ENCODE data around the gene C19orf81. TPM values are rescaled to one million over a fixed set of nuclear protein-coding genes. Genes with fewer than 3 reads are reported as not detected.

The C19orf81 gene
- total RNA-seq, 1 donor from 2014 or later, result not detected

DNA sequence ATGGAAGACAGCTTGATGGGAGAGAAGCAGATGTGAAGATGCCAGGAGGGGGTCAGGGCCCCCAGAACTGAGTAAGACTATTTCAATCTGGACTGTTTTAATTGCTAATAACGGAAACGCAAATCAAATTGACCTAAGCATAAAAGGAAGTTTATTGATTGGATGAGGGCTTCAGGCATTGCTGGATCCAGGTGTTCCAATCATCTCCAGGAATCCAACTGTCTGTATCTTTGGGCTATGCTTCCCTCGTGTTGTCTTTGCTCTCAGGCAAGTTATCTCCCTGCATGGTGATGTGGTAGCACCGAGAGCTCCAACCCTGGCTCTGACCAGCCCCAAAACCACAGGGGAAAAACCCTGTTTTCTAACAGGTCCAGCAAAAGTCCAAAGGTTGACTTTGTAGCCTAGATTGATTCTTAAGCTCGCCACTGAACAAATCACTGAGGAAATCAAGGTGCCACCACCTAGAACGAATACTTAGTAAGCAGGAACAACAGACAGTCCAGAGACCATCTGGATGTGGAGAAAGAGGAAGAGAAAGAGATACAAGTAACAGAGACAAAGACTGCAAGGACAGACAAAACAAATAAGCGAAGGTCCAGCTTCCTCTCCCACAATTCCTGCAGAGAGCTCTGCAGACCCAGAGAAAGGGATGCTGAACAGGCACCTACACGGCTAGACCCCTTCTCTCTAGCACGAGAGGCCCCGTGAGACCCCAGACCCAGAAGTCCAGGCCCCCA is 1.2 kb upstream of the C19orf81 start:
- TF ChIP-seq POLR2A (IDR thresholded peaks at IDR 0.05), result no peak
- TF ChIP-seq, protein P1, sequence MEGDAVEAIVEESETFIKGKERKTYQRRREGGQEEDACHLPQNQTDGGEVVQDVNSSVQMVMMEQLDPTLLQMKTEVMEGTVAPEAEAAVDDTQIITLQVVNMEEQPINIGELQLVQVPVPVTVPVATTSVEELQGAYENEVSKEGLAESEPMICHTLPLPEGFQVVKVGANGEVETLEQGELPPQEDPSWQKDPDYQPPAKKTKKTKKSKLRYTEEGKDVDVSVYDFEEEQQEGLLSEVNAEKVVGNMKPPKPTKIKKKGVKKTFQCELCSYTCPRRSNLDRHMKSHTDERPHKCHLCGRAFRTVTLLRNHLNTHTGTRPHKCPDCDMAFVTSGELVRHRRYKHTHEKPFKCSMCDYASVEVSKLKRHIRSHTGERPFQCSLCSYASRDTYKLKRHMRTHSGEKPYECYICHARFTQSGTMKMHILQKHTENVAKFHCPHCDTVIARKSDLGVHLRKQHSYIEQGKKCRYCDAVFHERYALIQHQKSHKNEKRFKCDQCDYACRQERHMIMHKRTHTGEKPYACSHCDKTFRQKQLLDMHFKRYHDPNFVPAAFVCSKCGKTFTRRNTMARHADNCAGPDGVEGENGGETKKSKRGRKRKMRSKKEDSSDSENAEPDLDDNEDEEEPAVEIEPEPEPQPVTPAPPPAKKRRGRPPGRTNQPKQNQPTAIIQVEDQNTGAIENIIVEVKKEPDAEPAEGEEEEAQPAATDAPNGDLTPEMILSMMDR (IDR thresholded peaks at IDR 0.05), result no peak
- TF ChIP-seq POLR2AphosphoS5 (IDR thresholded peaks at IDR 0.05; ENCODE audit: insufficient read depth in 1 of 2, low read depth in 1 of 2), result no peak
- intact Hi-C loops (cut with DNase I), result no loop called here
- peaks cover 3% of the 10 kb centered on the region for H3K27me3 ChIP-seq
- no peaks in the 10 kb centered on the region for H3K36me3 ChIP-seq
- no peaks in the 10 kb centered on the region for H3K4me1 ChIP-seq
- H3K4me3 ChIP-seq, result no peak overlapping the region
- no peak for DNase-seq (ENCODE audit: extremely low spot score in 2 of 2)
- no peak overlapping the region for H3K27ac ChIP-seq
- no peaks in the 10 kb centered on the region for H3K9me3 ChIP-seq

DNA sequence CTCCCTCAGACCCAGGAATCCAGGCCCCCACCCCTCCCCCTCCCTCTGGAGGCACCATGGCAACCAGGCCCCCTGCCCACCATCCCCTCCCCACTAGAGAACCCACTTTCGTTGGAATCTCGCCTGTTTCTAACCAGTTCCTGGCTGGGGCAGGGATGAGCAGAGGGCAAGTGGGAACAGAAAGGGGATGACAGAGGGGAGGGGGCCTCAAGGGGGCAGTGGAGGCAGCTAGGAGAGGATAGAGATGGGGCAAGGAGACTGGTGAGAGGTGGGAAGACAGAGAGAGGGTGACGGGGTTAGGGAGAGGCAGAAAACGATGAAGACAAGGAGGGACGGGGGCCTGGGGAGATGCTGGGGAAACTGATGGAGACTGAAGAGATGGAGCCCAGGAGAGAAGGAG is 586 bp upstream of the C19orf81 start:
- Histone ChIP-seq H3K4me3 (no peak overlapping the region), H3K27me3 (peaks cover 3% of the 10 kb centered on the region), H3K4me1 (no peaks in the 10 kb centered on the region), H3K27ac (no peak overlapping the region), H3K36me3 (no peaks in the 10 kb centered on the region), H3K9me3 (no peaks in the 10 kb centered on the region)
- no peak for DNase-seq (ENCODE audit: extremely low spot score in 2 of 2)
- TF ChIP-seq, protein P1 (IDR thresholded peaks at IDR 0.05), result no peak
- TF ChIP-seq POLR2A (IDR thresholded peaks at IDR 0.05), result no peak
- no peak for TF ChIP-seq POLR2AphosphoS5 (IDR thresholded peaks at IDR 0.05; ENCODE audit: insufficient read depth in 1 of 2, low read depth in 1 of 2)
- intact Hi-C loops (cut with DNase I), result no loop called here

DNA sequence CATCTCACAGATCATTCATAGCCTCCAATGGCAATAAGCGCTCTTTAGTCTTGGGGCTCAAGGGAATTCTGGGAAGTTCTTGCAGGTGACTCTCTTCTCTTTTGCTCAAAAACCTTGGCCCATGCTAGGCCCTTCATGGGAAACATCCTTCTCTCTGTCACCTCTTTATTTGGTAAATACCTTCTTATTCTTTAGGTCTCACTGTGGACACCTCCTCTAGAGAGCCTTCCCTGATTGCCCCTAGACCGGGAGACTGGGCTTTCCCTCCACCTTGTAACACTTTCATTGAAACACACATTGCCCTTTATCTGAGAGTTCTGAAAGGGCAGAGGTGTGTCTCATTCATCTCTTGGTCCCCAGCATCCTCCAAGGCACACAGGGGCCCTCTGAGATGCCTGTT is 1.9 kb downstream of the C19orf81 start:
- Histone ChIP-seq H3K27me3 (peaks cover 3% of the 10 kb centered on the region), H3K27ac (no peak overlapping the region), H3K9me3 (no peaks in the 10 kb centered on the region), H3K4me3 (no peak overlapping the region), H3K4me1 (no peaks in the 10 kb centered on the region), H3K36me3 (no peaks in the 10 kb centered on the region)
- intact Hi-C loops (cut with DNase I), result no loop called here
- TF ChIP-seq POLR2AphosphoS5 (IDR thresholded peaks at IDR 0.05; ENCODE audit: insufficient read depth in 1 of 2, low read depth in 1 of 2) (no peak), POLR2A (IDR thresholded peaks at IDR 0.05) (no peak)
- TF ChIP-seq, protein P1 (IDR thresholded peaks at IDR 0.05), result no peak
- no peak for DNase-seq (ENCODE audit: extremely low spot score in 2 of 2)

DNA sequence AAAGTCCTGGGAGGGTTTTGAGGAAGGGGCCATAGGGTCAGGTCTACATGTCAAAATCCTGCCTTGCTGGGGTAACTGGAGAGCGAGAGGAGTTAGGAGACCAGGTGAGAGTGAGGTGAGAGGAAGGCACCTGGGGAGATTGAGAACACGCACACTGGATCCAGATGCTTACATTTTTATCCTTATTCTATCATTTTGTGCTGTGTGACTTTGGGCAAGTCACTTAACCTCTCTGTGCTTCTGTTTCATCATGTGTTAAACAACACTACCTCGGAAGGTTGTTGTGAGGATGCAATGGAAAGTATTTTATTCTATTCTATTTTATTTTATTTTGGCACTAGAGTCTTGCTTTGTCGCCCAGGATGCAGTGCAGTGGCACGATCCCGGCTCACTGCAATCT is 3.5 kb downstream of the C19orf81 start:
- intact Hi-C loops (cut with DNase I), result no loop called here
- no peak for DNase-seq (ENCODE audit: extremely low spot score in 2 of 2)
- TF ChIP-seq POLR2AphosphoS5 (IDR thresholded peaks at IDR 0.05; ENCODE audit: insufficient read depth in 1 of 2, low read depth in 1 of 2) (no peak), POLR2A (IDR thresholded peaks at IDR 0.05) (no peak)
- TF ChIP-seq, protein P1 (IDR thresholded peaks at IDR 0.05), result no peak
- no peak overlapping the region for H3K4me3 ChIP-seq
- H3K4me1 ChIP-seq, result peaks cover 1% of the 10 kb centered on the region
- H3K36me3 ChIP-seq, result no peaks in the 10 kb centered on the region
- no peak overlapping the region for H3K27ac ChIP-seq
- no peaks in the 10 kb centered on the region for H3K27me3 ChIP-seq
- no peaks in the 10 kb centered on the region for H3K9me3 ChIP-seq

DNA sequence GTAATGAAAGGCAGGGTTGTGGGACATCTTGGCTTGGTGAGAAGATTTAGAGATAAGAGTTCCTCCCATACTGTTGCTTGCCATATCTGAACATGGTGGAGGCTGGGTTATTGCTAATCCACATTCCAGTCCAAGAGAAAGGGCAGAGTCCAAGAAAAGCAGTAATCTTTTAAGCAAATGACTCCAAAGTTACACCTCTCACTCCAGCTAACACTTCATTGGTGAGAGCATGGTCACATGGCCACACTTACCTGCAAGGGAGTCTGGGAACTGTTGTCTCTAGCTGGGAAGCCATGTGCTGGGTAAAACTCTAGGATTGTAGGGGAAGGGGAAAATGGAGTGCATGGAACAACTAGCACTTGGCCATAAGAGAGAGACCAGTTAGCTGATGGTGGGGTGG is 5.6 kb downstream of the C19orf81 start:
- TF ChIP-seq POLR2AphosphoS5 (IDR thresholded peaks at IDR 0.05; ENCODE audit: insufficient read depth in 1 of 2, low read depth in 1 of 2) (no peak), POLR2A (IDR thresholded peaks at IDR 0.05) (no peak)
- TF ChIP-seq, protein P1 (IDR thresholded peaks at IDR 0.05), result no peak
- Histone ChIP-seq H3K27me3 (peaks cover 2% of the 10 kb centered on the region), H3K36me3 (no peaks in the 10 kb centered on the region), H3K4me3 (no peak overlapping the region), H3K9me3 (no peaks in the 10 kb centered on the region), H3K27ac (no peak overlapping the region), H3K4me1 (peaks cover 19% of the 10 kb centered on the region)
- DNase-seq (ENCODE audit: extremely low spot score in 2 of 2), result no peak
- intact Hi-C loops (cut with DNase I), result no loop called here

Measured in vagina (tissue), 2 donors.